ENCODE measurements around the gene CYP4X1. TPM values are rescaled to one million over a fixed set of nuclear protein-coding genes. Genes with fewer than 3 reads are reported as not detected.
A peak's percentile ranks its signal among the peaks of the same experiment; 100 is the strongest.

Gene CYP4X1, protein sequence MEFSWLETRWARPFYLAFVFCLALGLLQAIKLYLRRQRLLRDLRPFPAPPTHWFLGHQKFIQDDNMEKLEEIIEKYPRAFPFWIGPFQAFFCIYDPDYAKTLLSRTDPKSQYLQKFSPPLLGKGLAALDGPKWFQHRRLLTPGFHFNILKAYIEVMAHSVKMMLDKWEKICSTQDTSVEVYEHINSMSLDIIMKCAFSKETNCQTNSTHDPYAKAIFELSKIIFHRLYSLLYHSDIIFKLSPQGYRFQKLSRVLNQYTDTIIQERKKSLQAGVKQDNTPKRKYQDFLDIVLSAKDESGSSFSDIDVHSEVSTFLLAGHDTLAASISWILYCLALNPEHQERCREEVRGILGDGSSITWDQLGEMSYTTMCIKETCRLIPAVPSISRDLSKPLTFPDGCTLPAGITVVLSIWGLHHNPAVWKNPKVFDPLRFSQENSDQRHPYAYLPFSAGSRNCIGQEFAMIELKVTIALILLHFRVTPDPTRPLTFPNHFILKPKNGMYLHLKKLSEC
- polyA plus RNA-seq (2012; rRNA removed): 0.67 and 0.88 TPM in 2 replicates
- polyA plus RNA-seq (2012; cell fraction: cytosol; rRNA removed): 0.68 and 0.81 TPM in 2 replicates
- 0.32 and 0.64 TPM in 2 replicates for polyA plus RNA-seq (2012; cell fraction: nucleus; rRNA removed)

DNA sequence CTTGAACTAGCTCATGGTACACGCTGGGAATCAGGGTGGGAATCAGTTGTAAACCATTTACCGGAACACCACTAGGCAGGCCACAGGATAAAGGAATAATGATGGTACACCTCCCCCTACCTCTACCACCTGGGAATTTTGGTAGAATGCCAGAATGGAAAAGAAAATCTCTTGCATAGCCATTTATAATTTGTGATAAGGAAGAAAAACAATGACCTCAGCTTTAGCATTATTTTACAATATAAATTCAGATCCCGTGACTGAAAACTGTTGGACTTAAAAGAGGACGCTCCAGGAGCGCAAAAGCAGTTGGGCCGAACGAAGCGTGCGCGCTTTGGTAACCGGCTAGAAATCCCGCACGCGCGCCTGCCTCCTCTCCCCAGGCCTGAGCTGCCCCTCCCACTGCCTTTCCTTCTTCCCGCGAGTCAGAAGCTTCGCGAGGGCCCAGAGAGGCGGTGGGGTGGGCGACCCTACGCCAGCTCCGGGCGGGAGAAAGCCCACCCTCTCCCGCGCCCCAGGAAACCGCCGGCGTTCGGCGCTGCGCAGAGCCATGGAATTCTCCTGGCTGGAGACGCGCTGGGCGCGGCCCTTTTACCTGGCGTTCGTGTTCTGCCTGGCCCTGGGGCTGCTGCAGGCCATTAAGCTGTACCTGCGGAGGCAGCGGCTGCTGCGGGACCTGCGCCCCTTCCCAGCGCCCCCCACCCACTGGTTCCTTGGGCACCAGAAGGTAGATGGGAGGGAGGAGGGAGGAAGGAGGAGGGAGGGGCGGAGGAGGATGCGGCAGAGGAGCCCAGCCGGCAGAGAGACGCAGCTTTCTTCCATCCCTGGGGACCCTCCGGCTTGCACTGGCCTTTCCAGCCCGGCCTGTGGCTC, at the start of gene CYP4X1:
Gene CYP4X1, plus strand, starts transcription at position 402 of the 873 bp plus-strand sequence. Its CDS starts 149 bp downstream, at position 551.
- peak within 1 kb of the TSS; percentile 65 for H3K4me2 ChIP-seq
- ChIA-PET CTCF (no interaction called here), POLR2A (no interaction called here)
- no peaks in the 10 kb centered on the region for H3K9me3 ChIP-seq
- no peaks in the 10 kb centered on the region for H3K4me1 ChIP-seq (ENCODE audit: control insufficient read depth in 1 of 2, insufficient read depth in 2 of 2, low read depth in 1 of 2, low read length in 1 of 2)
- no peak within 1 kb of the TSS for H3K27ac ChIP-seq (ENCODE audit: low read depth in 2 of 2, low read length in 1 of 2)
- H3K9me2 ChIP-seq: no peaks in the 10 kb centered on the region
- DNase-seq: peak; percentile 11
- WGBS (ENCODE audit: low lambda C conversion rate): 15% methylated on average over 32 of the region's 49 CpGs
- H3K9ac ChIP-seq: no peak within 1 kb of the TSS
- H3F3A ChIP-seq (replicated peaks; ENCODE audit: insufficient read depth): no peaks in the 10 kb centered on the region
- TF ChIP-seq TEAD4 (IDR thresholded peaks at IDR 0.05; ENCODE audit: borderline replicate concordance, insufficient read depth): no peak
- TF ChIP-seq EP300 (IDR thresholded peaks at IDR 0.05; ENCODE audit: borderline replicate concordance in 1 of 2, low read depth in 1 of 2, low read length in 1 of 2): no peak
- TF ChIP-seq RXRA (IDR thresholded peaks at IDR 0.05; ENCODE audit: borderline replicate concordance, low read depth): no peak
- no peak for TF ChIP-seq RCOR1 (IDR thresholded peaks at IDR 0.05; ENCODE audit: low read length)
- no peak for TF ChIP-seq NFIC (IDR thresholded peaks at IDR 0.05; ENCODE audit: borderline replicate concordance)
- TF ChIP-seq RFX5 (IDR thresholded peaks at IDR 0.05; ENCODE audit: low read length): no peak
- TF ChIP-seq, protein P1, sequence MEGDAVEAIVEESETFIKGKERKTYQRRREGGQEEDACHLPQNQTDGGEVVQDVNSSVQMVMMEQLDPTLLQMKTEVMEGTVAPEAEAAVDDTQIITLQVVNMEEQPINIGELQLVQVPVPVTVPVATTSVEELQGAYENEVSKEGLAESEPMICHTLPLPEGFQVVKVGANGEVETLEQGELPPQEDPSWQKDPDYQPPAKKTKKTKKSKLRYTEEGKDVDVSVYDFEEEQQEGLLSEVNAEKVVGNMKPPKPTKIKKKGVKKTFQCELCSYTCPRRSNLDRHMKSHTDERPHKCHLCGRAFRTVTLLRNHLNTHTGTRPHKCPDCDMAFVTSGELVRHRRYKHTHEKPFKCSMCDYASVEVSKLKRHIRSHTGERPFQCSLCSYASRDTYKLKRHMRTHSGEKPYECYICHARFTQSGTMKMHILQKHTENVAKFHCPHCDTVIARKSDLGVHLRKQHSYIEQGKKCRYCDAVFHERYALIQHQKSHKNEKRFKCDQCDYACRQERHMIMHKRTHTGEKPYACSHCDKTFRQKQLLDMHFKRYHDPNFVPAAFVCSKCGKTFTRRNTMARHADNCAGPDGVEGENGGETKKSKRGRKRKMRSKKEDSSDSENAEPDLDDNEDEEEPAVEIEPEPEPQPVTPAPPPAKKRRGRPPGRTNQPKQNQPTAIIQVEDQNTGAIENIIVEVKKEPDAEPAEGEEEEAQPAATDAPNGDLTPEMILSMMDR (IDR thresholded peaks at IDR 0.05): no peak
- no peak for TF ChIP-seq GATA2 (CRISPR knock-in tag; IDR thresholded peaks at IDR 0.05)
- TF ChIP-seq, protein P2, sequence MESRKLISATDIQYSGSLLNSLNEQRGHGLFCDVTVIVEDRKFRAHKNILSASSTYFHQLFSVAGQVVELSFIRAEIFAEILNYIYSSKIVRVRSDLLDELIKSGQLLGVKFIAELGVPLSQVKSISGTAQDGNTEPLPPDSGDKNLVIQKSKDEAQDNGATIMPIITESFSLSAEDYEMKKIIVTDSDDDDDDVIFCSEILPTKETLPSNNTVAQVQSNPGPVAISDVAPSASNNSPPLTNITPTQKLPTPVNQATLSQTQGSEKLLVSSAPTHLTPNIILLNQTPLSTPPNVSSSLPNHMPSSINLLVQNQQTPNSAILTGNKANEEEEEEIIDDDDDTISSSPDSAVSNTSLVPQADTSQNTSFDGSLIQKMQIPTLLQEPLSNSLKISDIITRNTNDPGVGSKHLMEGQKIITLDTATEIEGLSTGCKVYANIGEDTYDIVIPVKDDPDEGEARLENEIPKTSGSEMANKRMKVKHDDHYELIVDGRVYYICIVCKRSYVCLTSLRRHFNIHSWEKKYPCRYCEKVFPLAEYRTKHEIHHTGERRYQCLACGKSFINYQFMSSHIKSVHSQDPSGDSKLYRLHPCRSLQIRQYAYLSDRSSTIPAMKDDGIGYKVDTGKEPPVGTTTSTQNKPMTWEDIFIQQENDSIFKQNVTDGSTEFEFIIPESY (IDR thresholded peaks at IDR 0.05; ENCODE audit: borderline replicate concordance, low read depth): no peak
- no peak for TF ChIP-seq NRF1 (IDR thresholded peaks at IDR 0.05; ENCODE audit: low read depth, low read length)
- no peak for TF ChIP-seq MXI1 (IDR thresholded peaks at IDR 0.05; ENCODE audit: low read depth, low read length)
- TF ChIP-seq SIN3A (IDR thresholded peaks at IDR 0.05; ENCODE audit: borderline replicate concordance, low read depth, low read length): no peak
- TF ChIP-seq POLR2AphosphoS5 (IDR thresholded peaks at IDR 0.05; ENCODE audit: low read depth, low read length): no peak
- TF ChIP-seq FOSL2 (IDR thresholded peaks at IDR 0.05; ENCODE audit: borderline replicate concordance, low read depth): no peak
- H4K20me1 ChIP-seq (ENCODE audit: insufficient read depth): no peaks in the 10 kb centered on the region
- H3K36me3 ChIP-seq (replicated peaks in 1 of 2; ENCODE audit: control insufficient read depth in 1 of 2, insufficient read depth in 2 of 2, low read length in 1 of 2): no peaks in the 10 kb centered on the region
- H2AFZ ChIP-seq (ENCODE audit: low read depth): peak within 1 kb of the TSS; percentile 29; the same call in 1 of the 2 replicates
- peak within 1 kb of the TSS; percentile 31 to 37; a peak in 2 of 4 replicates for H3K4me3 ChIP-seq (ENCODE audit: low read depth in 2 of 2, low read length in 1 of 2)
- H3K27me3 ChIP-seq (ENCODE audit: insufficient read depth): peaks cover 28% of the 10 kb centered on the region; the same call in 1 of the 2 replicates
- H3K79me2 ChIP-seq (ENCODE audit: insufficient read depth): no peaks in the 10 kb centered on the region
